Astrocyte (in vitro differentiated cells and primary cell): ENCODE results near the gene LSP1. TPM values are rescaled to one million over a fixed set of nuclear protein-coding genes. Genes with fewer than 3 reads are reported as not detected.

Source experiments
- DNase-seq: peaks from one replicate; pipeline ENCODE4 v3.0.0-alpha.2; 2010; ENCODE audit warnings: low read depth
- FAIRE-seq: peaks from 2 replicates; lab custom pipeline; 2011; peaks lifted over from hg19 to GRCh38; lab: Jason Lieb, UNC
- H2AFZ ChIP-seq: 2 replicates; pipeline ENCODE4 v1.6.0; 2012; ENCODE audit warnings: low read depth, low read length, inconsistent platforms
- H3K27ac ChIP-seq: 2 replicates; pipeline ENCODE4 v1.5.1; 2011; ENCODE audit warnings: low read depth, low read length, inconsistent platforms
- H3K27me3 ChIP-seq: 2 replicates; pipeline ENCODE4 v1.6.0; 2011; ENCODE audit warnings: low read length, inconsistent platforms; ENCODE audit not compliant: insufficient read depth
- H3K36me3 ChIP-seq: 2 replicates; pipeline ENCODE4 v1.5.1; 2011; ENCODE audit warnings: low read length, inconsistent platforms; ENCODE audit not compliant: insufficient read depth
- H3K4me1 ChIP-seq: 2 replicates; pipeline ENCODE4 v1.5.1; 2011; ENCODE audit warnings: low read length, inconsistent platforms; ENCODE audit not compliant: insufficient read depth
- H3K4me2 ChIP-seq: 2 replicates; pipeline ENCODE4 v1.6.0; 2012; ENCODE audit warnings: low read length, inconsistent platforms
- H3K4me3 ChIP-seq: 2 replicates; pipeline ENCODE4 v1.5.1; 2011; ENCODE audit warnings: low read depth, mild to moderate bottlenecking, low read length, inconsistent platforms; ENCODE audit not compliant: insufficient read depth
- H3K79me2 ChIP-seq: 2 replicates; pipeline ENCODE4 v1.6.0; 2012; ENCODE audit warnings: mild to moderate bottlenecking, low read length, inconsistent platforms; ENCODE audit not compliant: insufficient read depth
- H3K9ac ChIP-seq: 2 replicates; pipeline ENCODE4 v1.6.0; 2012; ENCODE audit warnings: mild to moderate bottlenecking, low read length, inconsistent platforms
- H3K9me3 ChIP-seq: 2 replicates; pipeline ENCODE4 v1.5.1; 2012; ENCODE audit warnings: low read depth, mild to moderate bottlenecking, low read length, inconsistent platforms; ENCODE audit not compliant: insufficient read depth
- H4K20me1 ChIP-seq: 2 replicates; pipeline ENCODE4 v1.6.0; 2012; ENCODE audit warnings: low read length, inconsistent platforms; ENCODE audit not compliant: insufficient read depth
- H3K27ac Mint-ChIP-seq: one replicate; pipeline ENCODE4 v1.8.0; 2021; ENCODE audit warnings: mild to moderate bottlenecking, mixed read lengths; ENCODE audit not compliant: unreplicated experiment
- H3K27me3 Mint-ChIP-seq: one replicate; pipeline ENCODE4 v1.8.0; 2021; ENCODE audit warnings: low read depth, mixed read lengths; ENCODE audit not compliant: unreplicated experiment
- H3K36me3 Mint-ChIP-seq: one replicate; pipeline ENCODE4 v1.8.0; 2021; ENCODE audit warnings: low read depth, mixed read lengths; ENCODE audit not compliant: unreplicated experiment
- H3K4me1 Mint-ChIP-seq: one replicate; pipeline ENCODE4 v1.8.0; 2021; ENCODE audit warnings: low read depth, mixed read lengths; ENCODE audit not compliant: unreplicated experiment
- H3K4me3 Mint-ChIP-seq: one replicate; pipeline ENCODE4 v1.8.0; 2021; ENCODE audit warnings: mild to moderate bottlenecking, moderate library complexity, mixed read lengths; ENCODE audit not compliant: unreplicated experiment
- H3K9me3 Mint-ChIP-seq: one replicate; pipeline ENCODE4 v1.8.0; 2021; ENCODE audit warnings: mild to moderate bottlenecking, mixed read lengths; ENCODE audit not compliant: unreplicated experiment
- EZH2 ChIP-seq: IDR thresholded peaks from 2 replicates; pipeline ENCODE4 v1.6.1; 2012; ENCODE audit warnings: mild to moderate bottlenecking, low read length, inconsistent platforms; ENCODE audit not compliant: insufficient read depth
- total RNA-seq: library from RNA; stranded (reverse); gene quantifications from 2 replicates; pipeline ENCODE4 v1.2.1, GENCODE V29; 2021
- TF ChIP-seq, protein P1 (sequence below): IDR thresholded peaks from 2 replicates; pipeline ENCODE4 v1.5.1; 2011; ENCODE audit warnings: low read depth, mild to moderate bottlenecking, inconsistent platforms, low read length, moderate library complexity; ENCODE audit not compliant: insufficient read depth

The LSP1 gene
- total RNA-seq, 1 donor from 2014 or later: 1.3 TPM

DNA sequence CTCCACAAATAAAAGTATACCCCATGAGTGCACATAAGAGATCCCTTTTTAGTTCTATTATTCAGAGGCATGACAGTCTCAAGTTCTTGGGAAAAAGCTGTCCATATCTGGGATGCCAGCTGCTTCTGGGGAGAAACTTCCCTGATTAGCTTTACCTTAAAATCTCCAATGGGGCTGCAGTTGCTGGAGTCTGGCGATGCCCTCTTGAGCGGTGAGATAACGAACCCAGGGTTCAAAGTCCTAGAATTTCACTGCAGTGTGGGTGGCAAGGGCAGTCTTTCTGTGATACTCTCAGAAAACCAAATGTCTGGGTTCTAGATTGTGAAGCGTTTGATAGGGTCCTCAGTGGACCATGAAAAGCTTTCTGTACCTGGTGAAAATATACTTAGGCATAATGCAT is 46.2 kb downstream of the LSP1 start:
- no peak overlapping the region for H3K27ac Mint-ChIP-seq
- no peak overlapping the region for H3K9ac ChIP-seq
- no peaks in the 10 kb centered on the region for H3K4me1 ChIP-seq
- no peaks in the 10 kb centered on the region for H3K4me1 Mint-ChIP-seq
- peaks cover 17% of the 10 kb centered on the region for H3K27me3 Mint-ChIP-seq
- H3K4me3 Mint-ChIP-seq: no peak overlapping the region
- peaks cover 13% of the 10 kb centered on the region for H3K27me3 ChIP-seq
- no peak for DNase-seq
- no peaks in the 10 kb centered on the region for H3K36me3 ChIP-seq
- TF ChIP-seq, protein P1, sequence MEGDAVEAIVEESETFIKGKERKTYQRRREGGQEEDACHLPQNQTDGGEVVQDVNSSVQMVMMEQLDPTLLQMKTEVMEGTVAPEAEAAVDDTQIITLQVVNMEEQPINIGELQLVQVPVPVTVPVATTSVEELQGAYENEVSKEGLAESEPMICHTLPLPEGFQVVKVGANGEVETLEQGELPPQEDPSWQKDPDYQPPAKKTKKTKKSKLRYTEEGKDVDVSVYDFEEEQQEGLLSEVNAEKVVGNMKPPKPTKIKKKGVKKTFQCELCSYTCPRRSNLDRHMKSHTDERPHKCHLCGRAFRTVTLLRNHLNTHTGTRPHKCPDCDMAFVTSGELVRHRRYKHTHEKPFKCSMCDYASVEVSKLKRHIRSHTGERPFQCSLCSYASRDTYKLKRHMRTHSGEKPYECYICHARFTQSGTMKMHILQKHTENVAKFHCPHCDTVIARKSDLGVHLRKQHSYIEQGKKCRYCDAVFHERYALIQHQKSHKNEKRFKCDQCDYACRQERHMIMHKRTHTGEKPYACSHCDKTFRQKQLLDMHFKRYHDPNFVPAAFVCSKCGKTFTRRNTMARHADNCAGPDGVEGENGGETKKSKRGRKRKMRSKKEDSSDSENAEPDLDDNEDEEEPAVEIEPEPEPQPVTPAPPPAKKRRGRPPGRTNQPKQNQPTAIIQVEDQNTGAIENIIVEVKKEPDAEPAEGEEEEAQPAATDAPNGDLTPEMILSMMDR: no peak
- no peaks in the 10 kb centered on the region for H3K9me3 ChIP-seq
- H3K27ac ChIP-seq: no peak overlapping the region
- H4K20me1 ChIP-seq: no peaks in the 10 kb centered on the region
- no peaks in the 10 kb centered on the region for H3K9me3 Mint-ChIP-seq
- H3K79me2 ChIP-seq: no peaks in the 10 kb centered on the region
- no peak overlapping the region for H3K4me3 ChIP-seq
- no peak overlapping the region for H3K4me2 ChIP-seq
- no peak overlapping the region for H2AFZ ChIP-seq
- H3K36me3 Mint-ChIP-seq: no peaks in the 10 kb centered on the region
- FAIRE-seq: no peak

DNA sequence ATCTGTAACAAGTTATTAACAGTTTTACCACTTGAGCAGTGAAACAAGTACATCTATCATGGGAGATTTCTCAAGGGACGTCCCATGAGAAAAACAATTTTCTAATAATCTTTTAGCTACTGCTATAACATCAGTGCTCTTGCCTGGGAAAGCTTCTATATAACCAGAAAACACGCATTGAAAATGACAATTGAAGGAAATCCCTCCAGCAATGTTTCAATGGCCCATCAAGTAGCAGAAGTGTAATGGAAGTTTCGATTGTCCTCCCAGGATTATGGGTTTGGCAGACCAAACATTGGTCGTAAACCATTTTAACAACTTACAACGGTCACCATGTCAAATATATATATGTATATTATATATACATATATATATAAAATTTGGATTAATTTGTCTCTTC is 46.8 kb downstream of the LSP1 start:
- no peaks in the 10 kb centered on the region for H3K79me2 ChIP-seq
- Mint-ChIP-seq H3K4me3 (no peak overlapping the region), H3K27me3 (peaks cover 17% of the 10 kb centered on the region), H3K27ac (no peak overlapping the region), H3K9me3 (no peaks in the 10 kb centered on the region), H3K4me1 (no peaks in the 10 kb centered on the region), H3K36me3 (no peaks in the 10 kb centered on the region)
- H3K4me2 ChIP-seq: no peak overlapping the region
- no peaks in the 10 kb centered on the region for H3K36me3 ChIP-seq
- no peak overlapping the region for H3K27ac ChIP-seq
- no peak overlapping the region for H2AFZ ChIP-seq
- FAIRE-seq (no peak), DNase-seq (no peak)
- no peak for TF ChIP-seq EZH2
- TF ChIP-seq, protein P1: no peak
- no peaks in the 10 kb centered on the region for H3K4me1 ChIP-seq
- H3K4me3 ChIP-seq: no peak overlapping the region
- no peaks in the 10 kb centered on the region for H4K20me1 ChIP-seq
- no peak overlapping the region for H3K9ac ChIP-seq
- no peaks in the 10 kb centered on the region for H3K9me3 ChIP-seq
- peaks cover 13% of the 10 kb centered on the region for H3K27me3 ChIP-seq

DNA sequence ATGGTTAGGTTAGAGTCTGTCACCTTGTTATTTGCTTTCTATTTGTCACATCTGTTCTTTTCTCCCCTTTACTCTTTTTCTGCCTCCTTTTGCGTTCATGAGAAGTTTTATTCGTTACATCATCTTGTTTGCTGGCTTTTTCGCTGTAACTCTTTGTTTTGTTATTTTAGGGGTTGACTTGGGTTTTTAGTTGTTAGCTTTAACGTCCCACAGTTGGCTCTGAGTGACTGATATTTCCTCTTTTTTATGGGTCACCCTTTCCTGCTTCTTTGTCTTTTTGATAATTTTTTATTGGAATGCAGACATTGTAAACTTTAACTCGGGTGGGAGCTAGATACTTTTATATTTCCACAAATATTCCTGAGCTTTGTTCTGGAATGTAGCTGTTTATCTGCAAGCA is 53.3 kb downstream of the LSP1 start:
- Histone ChIP-seq H3K4me1 (no peaks in the 10 kb centered on the region), H3K27ac (no peak overlapping the region), H2AFZ (no peak overlapping the region), H3K9ac (no peak overlapping the region), H3K36me3 (no peaks in the 10 kb centered on the region), H3K9me3 (no peaks in the 10 kb centered on the region), H3K4me2 (no peak overlapping the region), H4K20me1 (no peaks in the 10 kb centered on the region), H3K79me2 (no peaks in the 10 kb centered on the region), H3K4me3 (no peak overlapping the region), H3K27me3 (peaks cover 14% of the 10 kb centered on the region)
- Mint-ChIP-seq H3K27me3 (peaks cover 22% of the 10 kb centered on the region), H3K4me3 (no peak overlapping the region), H3K4me1 (peaks cover 5% of the 10 kb centered on the region), H3K27ac (no peak overlapping the region), H3K36me3 (no peaks in the 10 kb centered on the region), H3K9me3 (no peaks in the 10 kb centered on the region)
- DNase-seq (no peak), FAIRE-seq (no peak)
- no peak for TF ChIP-seq EZH2
- TF ChIP-seq, protein P1: no peak
